AG09309 (cell line): ENCODE data around the gene ARL14EP.

ENCODE experiments used
- DNase-seq: peaks from one replicate; pipeline ENCODE4 v3.0.0-alpha.2; 2010; ENCODE audit warnings: low read depth
- H3K4me3 ChIP-seq: 2 replicates; pipeline ENCODE4 v1.5.1; 2011; ENCODE audit warnings: mild to moderate bottlenecking, low read depth, low read length, moderate library complexity; ENCODE audit not compliant: control insufficient read depth
- TF ChIP-seq, protein P1 (sequence below): IDR thresholded peaks from 2 replicates; pipeline ENCODE4 v1.5.1; 2011; ENCODE audit warnings: mild to moderate bottlenecking, low read depth, low read length, inconsistent platforms; ENCODE audit not compliant: insufficient read depth, control insufficient read depth; ENCODE audit errors: missing control alignments

The ARL14EP gene

DNA sequence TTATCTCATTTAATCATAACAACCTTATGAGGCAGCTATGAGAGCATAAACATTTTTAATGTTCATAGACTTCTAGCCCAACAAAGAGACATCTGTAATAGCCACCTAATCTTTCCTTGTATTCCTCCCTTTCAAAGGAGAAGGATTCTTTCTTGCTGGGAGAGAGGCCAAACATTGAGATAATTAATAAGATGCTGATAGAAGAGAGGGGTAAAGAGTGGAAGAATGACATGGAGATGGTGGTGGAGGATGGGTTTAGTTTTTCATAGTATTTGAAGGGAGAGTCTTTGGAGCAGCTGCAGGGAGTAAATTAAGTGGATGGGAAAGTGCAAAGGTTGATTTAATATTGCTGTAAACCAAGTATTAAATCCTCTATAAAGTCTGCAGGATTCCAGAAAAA lies 57.9 kb downstream of the ARL14EP start:
- H3K4me3 ChIP-seq, result no peak overlapping the region
- TF ChIP-seq, protein P1, sequence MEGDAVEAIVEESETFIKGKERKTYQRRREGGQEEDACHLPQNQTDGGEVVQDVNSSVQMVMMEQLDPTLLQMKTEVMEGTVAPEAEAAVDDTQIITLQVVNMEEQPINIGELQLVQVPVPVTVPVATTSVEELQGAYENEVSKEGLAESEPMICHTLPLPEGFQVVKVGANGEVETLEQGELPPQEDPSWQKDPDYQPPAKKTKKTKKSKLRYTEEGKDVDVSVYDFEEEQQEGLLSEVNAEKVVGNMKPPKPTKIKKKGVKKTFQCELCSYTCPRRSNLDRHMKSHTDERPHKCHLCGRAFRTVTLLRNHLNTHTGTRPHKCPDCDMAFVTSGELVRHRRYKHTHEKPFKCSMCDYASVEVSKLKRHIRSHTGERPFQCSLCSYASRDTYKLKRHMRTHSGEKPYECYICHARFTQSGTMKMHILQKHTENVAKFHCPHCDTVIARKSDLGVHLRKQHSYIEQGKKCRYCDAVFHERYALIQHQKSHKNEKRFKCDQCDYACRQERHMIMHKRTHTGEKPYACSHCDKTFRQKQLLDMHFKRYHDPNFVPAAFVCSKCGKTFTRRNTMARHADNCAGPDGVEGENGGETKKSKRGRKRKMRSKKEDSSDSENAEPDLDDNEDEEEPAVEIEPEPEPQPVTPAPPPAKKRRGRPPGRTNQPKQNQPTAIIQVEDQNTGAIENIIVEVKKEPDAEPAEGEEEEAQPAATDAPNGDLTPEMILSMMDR, result no peak
- DNase-seq, result no peak

DNA sequence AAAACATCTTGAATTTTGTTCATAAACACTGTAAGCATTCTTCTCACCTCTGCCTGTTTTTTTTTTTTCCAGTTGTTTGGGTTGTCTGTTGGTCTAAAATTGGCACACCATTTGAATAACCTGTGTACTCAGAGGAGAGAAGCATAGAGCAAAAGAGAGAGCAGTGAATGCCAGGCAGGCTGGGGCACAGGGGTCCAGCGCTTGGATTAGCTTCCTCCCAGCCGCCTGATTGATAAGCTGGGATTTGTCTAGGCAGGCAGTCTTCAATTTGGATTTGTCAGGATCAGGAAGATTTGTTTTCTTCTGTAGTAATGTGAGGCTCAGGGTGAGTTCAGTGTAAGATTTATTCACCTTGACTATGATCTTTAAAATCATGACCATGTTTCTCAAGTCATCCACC lies 59.0 kb downstream of the ARL14EP start:
- DNase-seq, result no peak
- TF ChIP-seq, protein P1, result no peak
- H3K4me3 ChIP-seq, result no peak overlapping the region
